HepG2 (cell line): Measurements from ENCODE around the gene KCNMB4. TPM values are rescaled to one million over a fixed set of nuclear protein-coding genes. Genes with fewer than 3 reads are reported as not detected.
A peak's percentile ranks its signal among the peaks of the same experiment; 100 is the strongest.

Source experiments
- ATAC-seq: fragments of 200-7000 bp; cut with Tn5 transposase; 3 replicates; pipeline ENCODE4 v1.9.1; 2020; ENCODE audit warnings: mild to moderate bottlenecking, moderate library complexity
- BruUV-seq: library from RNA; stranded (reverse); fragments of 400-500 nt; replicated peaks from 2 replicates; lab custom pipeline; 2021; lab: Mats Ljungman, UMichigan
- CTCF ChIA-PET: fragments of 300-600 bp; formaldehyde crosslinking; extraction: SDS; loops from one replicate; lab custom pipeline; 2021; ENCODE audit warnings: low total read pairs, inconsistent platforms, low intra/inter-chr PET ratio; lab: Yijun Ruan, JAX
- POLR2A ChIA-PET: fragments of 350-600 bp; sonication (Branson Sonifier 250); formaldehyde crosslinking; loops from one replicate; lab custom pipeline; 2020; ENCODE audit warnings: antibody characterized with exemption, inconsistent platforms; lab: Yijun Ruan, JAX
- DNase-seq: peaks from one replicate; pipeline ENCODE4 v3.0.0-alpha.2; 2015; ENCODE audit warnings: low spot score
- FAIRE-seq: peaks from 3 replicates; lab custom pipeline; 2011; peaks lifted over from hg19 to GRCh38; lab: Jason Lieb, UNC
- H2AFZ ChIP-seq: one replicate; pipeline ENCODE4 v1.6.1; 2011; ENCODE audit warnings: low read length, inconsistent platforms
- H3K27ac ChIP-seq: fragments of 300-600 bp; 3 replicates; pipeline ENCODE4 v1.8.0; 2011; ENCODE audit warnings: mixed run types, mild to moderate bottlenecking, mixed read lengths, low read length, inconsistent platforms; ENCODE audit not compliant: insufficient read depth; ENCODE audit errors: extremely low read length
- H3K27me3 ChIP-seq, 2 experiments: fragments of 200-600 bp in 1 of 2; 2 replicates in 1 of 2; 3 replicates in 1 of 2; pipeline versions ENCODE4 v1.6.0 to v1.8.0; 2011; ENCODE audit warnings: low read length in 2 of 2, mild to moderate bottlenecking in 2 of 2, moderate library complexity in 2 of 2, inconsistent platforms in 1 of 2; ENCODE audit not compliant: insufficient read depth in 2 of 2, control insufficient read depth in 1 of 2
- H3K36me3 ChIP-seq, 2 experiments: fragments of 200-600 bp in 1 of 2; replicated peaks in 1 of 2; 2 replicates in 1 of 2; 3 replicates in 1 of 2; pipeline versions ENCODE4 v1.5.1 to v1.8.0; 2011; ENCODE audit warnings: low read length in 2 of 2, inconsistent platforms in 1 of 2; ENCODE audit not compliant: insufficient read depth in 2 of 2, control insufficient read depth in 1 of 2
- H3K4me1 ChIP-seq: 2 replicates; pipeline ENCODE4 v1.5.1; 2012; ENCODE audit warnings: low read length, inconsistent platforms; ENCODE audit not compliant: insufficient read depth
- H3K4me2 ChIP-seq: 2 replicates; pipeline ENCODE4 v1.6.0; 2011; ENCODE audit warnings: low read depth, low read length, inconsistent platforms
- H3K4me3 ChIP-seq, 3 experiments: fragments of 200-600 bp in 1 of 3; sonication (generic), shearing (Covaris generic) in 1 of 3; replicated peaks in 1 of 3; 2 replicates each; pipeline ENCODE4 v1.5.1; 2011 to 2016; ENCODE audit warnings: low read length in 3 of 3, inconsistent platforms in 2 of 3, low read depth in 2 of 3, mild to moderate bottlenecking in 2 of 3, control low read depth in 1 of 3, mixed read lengths in 1 of 3; ENCODE audit not compliant: insufficient read depth in 1 of 3
- H3K79me2 ChIP-seq: one replicate; pipeline ENCODE4 v1.6.1; 2011; ENCODE audit warnings: low read length, inconsistent platforms; ENCODE audit not compliant: insufficient read depth
- H3K9ac ChIP-seq: 2 replicates; pipeline ENCODE4 v1.6.0; 2011; ENCODE audit warnings: mild to moderate bottlenecking, low read depth, low read length, inconsistent platforms; ENCODE audit not compliant: insufficient read depth
- H3K9me3 ChIP-seq: 2 replicates; pipeline ENCODE4 v1.5.1; 2012; ENCODE audit warnings: mild to moderate bottlenecking, low read length
- H4K20me1 ChIP-seq: 2 replicates; pipeline ENCODE4 v1.6.0; 2011; ENCODE audit warnings: inconsistent platforms, mild to moderate bottlenecking, low read length, moderate library complexity; ENCODE audit not compliant: insufficient read depth
- HMG20B ChIP-seq: conservative IDR thresholded peaks from 2 replicates; pipeline ENCODE4 v1.6.1; 2016; ENCODE audit warnings: missing genetic modification reagents, missing compliant biosample characterization
- MAFF ChIP-seq: IDR thresholded peaks from 2 replicates; pipeline ENCODE4 v1.6.1; 2011; ENCODE audit warnings: low read depth, low read length, improper control_type of control experiment
- MAFK ChIP-seq, 2 experiments: IDR thresholded peaks in 1 of 2; conservative IDR thresholded peaks in 1 of 2; 2 replicates each; pipeline ENCODE4 v1.6.1; 2011; ENCODE audit warnings: improper control_type of control experiment in 2 of 2, low read length in 2 of 2
- NR2F1 ChIP-seq, 2 experiments: fragments of 450-650 bp in 1 of 2; formaldehyde crosslinking in 1 of 2; IDR thresholded peaks; 2 replicates each; pipeline versions ENCODE4 v1.5.0 to v1.6.1; 2016 to 2020; ENCODE audit warnings: mild to moderate bottlenecking in 1 of 2, missing compliant biosample characterization in 1 of 2, missing genetic modification reagents in 1 of 2, moderate library complexity in 1 of 2
- POLR2AphosphoS5 ChIP-seq: IDR thresholded peaks from 2 replicates; pipeline ENCODE4 v1.6.1; 2012; ENCODE audit warnings: low read depth, low read length
- THAP7 ChIP-seq: sonication (generic); formaldehyde crosslinking; IDR thresholded peaks from 2 replicates; pipeline ENCODE4 v1.8.1; 2023; ENCODE audit warnings: mild to moderate bottlenecking, missing genetic modification reagents
- ZBTB33 ChIP-seq: sonication (generic); formaldehyde crosslinking; IDR thresholded peaks from 2 replicates; pipeline ENCODE4 v1.4.0; 2020; ENCODE audit warnings: missing genetic modification reagents
- ZNF160 ChIP-seq: sonication (generic); formaldehyde crosslinking; IDR thresholded peaks from 2 replicates; pipeline ENCODE4 v1.8.0; 2022; ENCODE audit warnings: mild to moderate bottlenecking, inconsistent platforms, missing genetic modification reagents
- ZNF503 ChIP-seq: sonication (generic); formaldehyde crosslinking; IDR thresholded peaks from 2 replicates; pipeline ENCODE4 v1.4.0; 2020; ENCODE audit warnings: missing genetic modification reagents
- ZNF660 ChIP-seq: sonication (generic); formaldehyde crosslinking; IDR thresholded peaks from 2 replicates; pipeline ENCODE4 v1.5.1; 2020; ENCODE audit warnings: mild to moderate bottlenecking, low read depth, missing genetic modification reagents, borderline replicate concordance
- ZNF749 ChIP-seq: sonication (generic); formaldehyde crosslinking; IDR thresholded peaks from 2 replicates; pipeline ENCODE4 v1.8.0; 2022; ENCODE audit warnings: mild to moderate bottlenecking, missing genetic modification reagents, moderate library complexity, borderline replicate concordance
- WGBS: methylation state at CpG from one replicate; pipeline ENCODE4 v1.1.6; 2017; ENCODE audit warnings: low lambda C conversion rate; 5-methylcytosine and 5-hydroxymethylcytosine counted together
- in situ Hi-C: cut with HindIII; loops from 2 replicates; pipeline ENCODE4 v1.10.0; 2017; ENCODE audit warnings: low pct_unique_long_range_greater_than_20kb; ENCODE audit not compliant: extremely low pct_ligation_motif_present
- intact Hi-C: fragments of 100-400 bp; cut with micrococcal nuclease; formaldehyde crosslinking; loops from one replicate; pipeline ENCODE4 v1.10.0; 2022; ENCODE audit not compliant: unreplicated experiment
- polyA plus RNA-seq, 8 experiments: library from polyadenylated mRNA; depleted of rRNA in 3 of 8; stranded (reverse) in 7 of 8; unstranded in 1 of 8; fragments of >200 nt; fragmentation: Illumina TruSeq in 4 of 8; extraction: Trizol in 4 of 8; gene quantifications; 2 replicates each; pipeline versions ENCODE4 v1.2.1 to v1.2.3, GENCODE V29; 2011 to 2016; ENCODE audit warnings: low read depth in 4 of 8, missing spikeins in 1 of 8, mixed read lengths in 1 of 8; ENCODE audit not compliant: insufficient read depth in 1 of 8
- total RNA-seq, 5 experiments: library from RNA; depleted of rRNA; stranded (reverse); fragments of >200 nt; fragmentation: Illumina TruSeq; extraction: Trizol; gene quantifications; 2 replicates each; pipeline ENCODE4 v1.2.3, GENCODE V29; 2016; ENCODE audit warnings: low read depth in 1 of 5

KCNMB4 gene
- total and polyA plus RNA-seq, 2 of the 13 experiments (the other 11 are each of a cell fraction or from before 2014, with no cell fraction given) = 0.67 to 0.84 TPM

- TF ChIP-seq THAP7 (no peak), NR2F1 (CRISPR knock-in tag; IDR thresholded peaks at IDR 0.05) (no peak), POLR2AphosphoS5 (no peak), ZBTB33 (CRISPR knock-in tag) (no peak)
These were observed 32.8 kb downstream of the KCNMB4 start (continued) for GRCh38 chr12:70398862-70399261.

- Histone ChIP-seq H4K20me1 (no peaks in the 10 kb centered on the region), H3K36me3 (no peaks in the 10 kb centered on the region), H3K4me1 (peaks cover 5% of the 10 kb centered on the region; the same call in 1 of the 2 replicates), H3K27ac (no peak overlapping the region), H3K27me3 (no peaks in the 10 kb centered on the region), H3K4me2 (no peak overlapping the region), H2AFZ (no peak overlapping the region), H3K9me3 (no peaks in the 10 kb centered on the region), H3K4me3 (no peak overlapping the region), H3K9ac (no peak overlapping the region), H3K79me2 (no peaks in the 10 kb centered on the region)
- FAIRE-seq = no peak
- TF ChIP-seq MAFK (conservative IDR thresholded peaks at IDR 0.05 in 1 of 2, IDR thresholded peaks at IDR 0.05 in 1 of 2; ENCODE audit: low read length in 2 of 2) = peak; percentile 45 to 57
- TF ChIP-seq ZNF660 (CRISPR knock-in tag) = no peak
- TF ChIP-seq ZNF503 = no peak
- peak; percentile 66; the same call in 1 of the 2 replicates for TF ChIP-seq MAFF
- TF ChIP-seq HMG20B (CRISPR knock-in tag) = no peak
- TF ChIP-seq ZNF749 (CRISPR knock-in tag) = no peak
- no peak for TF ChIP-seq ZNF160 (CRISPR knock-in tag)
- CTCF ChIA-PET = no interaction called here
- no TSS peak for BruUV-seq
- no peak for DNase-seq
- intact Hi-C loops = no loop called here
- no peak for ATAC-seq
- in situ Hi-C loops = no loop called here
- POLR2A ChIA-PET = no interaction called here
- WGBS = 50% methylated on average over 6 of the region's 6 CpGs
These were observed 33.2 kb downstream of the KCNMB4 start for GRCh38 chr12:70399311-70399710.
